Measurements from ENCODE around the gene BATF.
A peak's percentile ranks its signal among the peaks of the same experiment; 100 is the strongest.

Gene BATF

DNA sequence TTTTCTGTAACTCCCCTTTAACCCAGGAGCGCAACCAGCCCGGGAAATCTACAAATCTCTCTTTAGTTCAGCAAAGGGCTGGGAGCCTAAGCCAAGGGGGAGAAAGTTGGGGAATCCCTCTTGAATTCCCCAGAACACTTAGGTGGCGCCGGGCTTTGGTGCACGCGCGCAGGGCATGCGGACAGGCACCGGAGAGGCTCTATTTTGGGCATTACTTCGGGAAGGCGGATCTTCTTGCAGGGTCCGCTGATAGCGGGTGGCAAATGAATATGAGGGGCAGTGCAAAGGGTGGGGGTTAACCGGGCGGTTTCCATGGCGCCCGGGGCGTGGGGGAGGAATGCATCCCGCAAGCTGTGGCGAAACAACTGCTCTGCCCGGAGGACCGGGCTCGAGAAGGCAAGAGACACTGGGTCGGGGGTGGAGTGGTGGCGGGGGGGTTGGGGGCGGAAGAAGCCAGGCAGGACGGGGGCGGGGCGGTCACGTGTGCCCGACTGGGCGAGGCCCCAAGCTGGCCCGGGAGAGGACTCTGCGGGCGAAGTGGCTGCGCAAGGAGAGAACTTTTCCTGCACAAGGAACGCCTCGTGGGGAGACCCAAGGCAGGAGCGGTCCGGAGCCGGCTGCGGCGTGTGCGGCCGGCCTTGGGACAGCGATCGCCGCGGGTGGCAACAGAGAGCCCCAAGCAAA is 56.0 kb downstream of the BATF start, which contains the start of gene FLVCR2:
TSS of gene FLVCR2 (plus strand) at position 519 of the 684 bp plus-strand sequence. CDS start 353 bp downstream, outside the sequence.
- DNase-seq (ENCODE audit: low spot score), result peak; percentile 79
- CTCF ChIA-PET, result interaction anchor here (0.6 to 8.9 kb wide), 17 partner anchors 9 to 420 kb away, joined by 3 to 162 read pairs (median 4); partner anchors contain the start of genes ERG28, TGFB3 and TTLL5
- POLR2A ChIA-PET (ENCODE audit: low non-redundant PET), result no interaction called here
- TF ChIP-seq, protein P1, sequence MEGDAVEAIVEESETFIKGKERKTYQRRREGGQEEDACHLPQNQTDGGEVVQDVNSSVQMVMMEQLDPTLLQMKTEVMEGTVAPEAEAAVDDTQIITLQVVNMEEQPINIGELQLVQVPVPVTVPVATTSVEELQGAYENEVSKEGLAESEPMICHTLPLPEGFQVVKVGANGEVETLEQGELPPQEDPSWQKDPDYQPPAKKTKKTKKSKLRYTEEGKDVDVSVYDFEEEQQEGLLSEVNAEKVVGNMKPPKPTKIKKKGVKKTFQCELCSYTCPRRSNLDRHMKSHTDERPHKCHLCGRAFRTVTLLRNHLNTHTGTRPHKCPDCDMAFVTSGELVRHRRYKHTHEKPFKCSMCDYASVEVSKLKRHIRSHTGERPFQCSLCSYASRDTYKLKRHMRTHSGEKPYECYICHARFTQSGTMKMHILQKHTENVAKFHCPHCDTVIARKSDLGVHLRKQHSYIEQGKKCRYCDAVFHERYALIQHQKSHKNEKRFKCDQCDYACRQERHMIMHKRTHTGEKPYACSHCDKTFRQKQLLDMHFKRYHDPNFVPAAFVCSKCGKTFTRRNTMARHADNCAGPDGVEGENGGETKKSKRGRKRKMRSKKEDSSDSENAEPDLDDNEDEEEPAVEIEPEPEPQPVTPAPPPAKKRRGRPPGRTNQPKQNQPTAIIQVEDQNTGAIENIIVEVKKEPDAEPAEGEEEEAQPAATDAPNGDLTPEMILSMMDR (conservative IDR thresholded peaks at IDR 0.05; ENCODE audit: low read depth), result no peak
- H3K27ac ChIP-seq, result peak within 1 kb of the TSS; percentile 85

DNA sequence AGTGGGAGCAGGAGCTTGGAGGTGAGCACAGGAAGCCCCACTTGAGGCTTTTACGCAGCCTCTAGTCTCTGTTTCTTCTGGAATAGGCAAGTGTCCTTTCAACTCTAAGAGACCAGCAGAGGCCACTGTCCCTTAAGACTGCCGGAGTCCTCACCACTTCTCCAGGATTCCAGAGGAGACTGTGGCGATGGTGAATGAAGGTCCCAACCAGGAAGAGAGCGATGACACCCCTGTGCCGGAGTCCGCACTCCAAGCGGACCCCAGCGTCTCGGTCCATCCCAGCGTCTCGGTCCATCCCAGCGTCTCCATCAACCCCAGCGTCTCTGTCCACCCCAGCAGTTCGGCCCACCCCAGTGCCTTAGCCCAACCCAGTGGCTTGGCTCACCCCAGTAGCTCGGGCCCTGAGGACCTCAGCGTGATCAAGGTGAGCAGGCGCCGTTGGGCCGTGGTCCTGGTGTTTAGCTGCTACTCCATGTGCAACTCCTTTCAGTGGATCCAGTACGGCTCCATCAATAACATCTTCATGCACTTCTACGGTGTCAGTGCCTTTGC is 56.6 kb downstream of the BATF start:
- peak overlapping the region; percentile 85 for H3K27ac ChIP-seq
- DNase-seq (ENCODE audit: low spot score), result no peak
- ChIA-PET POLR2A (ENCODE audit: low non-redundant PET) (no interaction called here), CTCF (interaction anchor here (0.6 to 8.9 kb wide), 6 partner anchors 9 to 419 kb away, joined by 3 to 162 read pairs (median 4); no protein-coding TSS in a partner anchor)
- TF ChIP-seq, protein P1 (conservative IDR thresholded peaks at IDR 0.05; ENCODE audit: low read depth), result no peak

DNA sequence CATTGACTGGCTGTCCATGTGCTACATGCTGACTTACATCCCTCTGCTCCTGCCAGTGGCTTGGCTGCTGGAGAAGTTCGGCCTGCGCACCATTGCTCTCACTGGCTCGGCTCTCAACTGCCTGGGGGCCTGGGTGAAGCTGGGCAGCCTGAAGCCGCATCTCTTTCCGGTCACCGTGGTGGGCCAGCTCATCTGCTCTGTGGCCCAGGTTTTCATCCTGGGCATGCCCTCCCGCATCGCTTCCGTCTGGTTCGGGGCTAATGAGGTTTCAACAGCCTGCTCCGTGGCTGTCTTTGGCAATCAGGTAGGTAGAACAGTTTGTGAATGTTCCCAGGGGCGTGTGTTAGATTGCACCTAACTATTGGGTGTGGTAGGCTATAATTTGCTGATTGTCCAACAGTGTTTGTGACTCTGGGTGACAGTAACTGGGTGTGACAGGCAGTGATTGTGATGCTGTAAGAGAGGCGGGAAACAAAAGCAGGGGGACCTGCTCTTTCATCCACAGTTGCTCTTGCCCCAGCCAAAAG is 57.1 kb downstream of the BATF start:
- H3K27ac ChIP-seq, result peak overlapping the region; percentile 85; the same call in 1 of the 2 replicates
- DNase-seq (ENCODE audit: low spot score), result no peak
- CTCF ChIA-PET, result interaction anchor here (0.7 to 8.9 kb wide), 2 partner anchors 72 to 641 kb away, joined by 3 to 162 read pairs; no protein-coding TSS in a partner anchor
- TF ChIP-seq, protein P1 (conservative IDR thresholded peaks at IDR 0.05; ENCODE audit: low read depth), result no peak
- POLR2A ChIA-PET (ENCODE audit: low non-redundant PET), result no interaction called here

DNA sequence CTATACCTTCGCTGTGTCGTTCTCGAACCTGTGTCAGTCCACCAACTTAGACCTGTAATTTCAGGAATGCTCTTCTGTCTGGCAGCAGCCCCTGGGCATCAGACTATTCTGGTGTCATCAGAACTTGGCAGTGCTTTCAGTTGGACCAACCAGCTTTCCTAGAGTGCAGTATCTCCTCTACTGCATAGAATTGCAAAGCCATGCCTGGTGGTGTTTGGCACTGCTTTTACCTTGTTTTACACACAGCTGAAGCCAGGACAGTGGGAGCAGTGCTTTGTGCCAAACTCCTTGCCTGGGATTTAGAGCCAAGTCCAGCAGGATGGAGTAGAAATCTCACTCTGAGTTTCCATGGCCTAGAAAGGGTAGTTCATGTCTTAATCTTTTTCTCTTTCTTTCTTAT is 57.6 kb downstream of the BATF start:
- POLR2A ChIA-PET (ENCODE audit: low non-redundant PET), result no interaction called here
- no peak for DNase-seq (ENCODE audit: low spot score)
- no peak overlapping the region for H3K27ac ChIP-seq
- TF ChIP-seq, protein P1 (conservative IDR thresholded peaks at IDR 0.05; ENCODE audit: low read depth), result no peak
- CTCF ChIA-PET, result interaction anchor here (0.5 to 8.9 kb wide), 4 partner anchors 72 to 642 kb away, joined by 3 to 162 read pairs (median 4); partner anchors contain the start of gene TTLL5

DNA sequence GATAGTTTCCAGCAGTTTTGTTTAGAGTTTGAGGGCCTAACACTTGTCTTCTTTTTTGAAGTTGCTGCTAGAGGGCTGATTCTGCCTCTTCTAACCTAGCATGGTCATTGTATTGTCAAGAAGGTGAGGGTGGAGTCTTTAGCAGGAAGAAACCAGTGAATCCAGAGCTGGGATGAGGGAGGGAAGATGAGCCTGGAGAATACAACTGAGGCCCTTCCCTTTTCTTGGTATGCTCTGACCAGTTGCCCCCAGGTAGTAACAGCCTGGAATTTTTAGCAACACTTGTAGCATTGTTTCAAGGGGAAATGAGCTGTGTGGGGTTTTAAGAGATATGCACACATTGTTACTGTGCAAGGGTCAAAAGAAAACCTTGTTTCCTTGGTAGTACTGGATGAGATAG is 65.1 kb downstream of the BATF start:
- no peak overlapping the region for H3K27ac ChIP-seq
- TF ChIP-seq, protein P1 (conservative IDR thresholded peaks at IDR 0.05; ENCODE audit: low read depth), result no peak
- ChIA-PET POLR2A (ENCODE audit: low non-redundant PET) (no interaction called here), CTCF (interaction anchor here (0.6 to 1.5 kb wide), 3 partner anchors 9 to 914 kb away, joined by 3 to 4 read pairs (median 3); partner anchors contain the start of gene FLVCR2)
- no peak for DNase-seq (ENCODE audit: low spot score)

DNA sequence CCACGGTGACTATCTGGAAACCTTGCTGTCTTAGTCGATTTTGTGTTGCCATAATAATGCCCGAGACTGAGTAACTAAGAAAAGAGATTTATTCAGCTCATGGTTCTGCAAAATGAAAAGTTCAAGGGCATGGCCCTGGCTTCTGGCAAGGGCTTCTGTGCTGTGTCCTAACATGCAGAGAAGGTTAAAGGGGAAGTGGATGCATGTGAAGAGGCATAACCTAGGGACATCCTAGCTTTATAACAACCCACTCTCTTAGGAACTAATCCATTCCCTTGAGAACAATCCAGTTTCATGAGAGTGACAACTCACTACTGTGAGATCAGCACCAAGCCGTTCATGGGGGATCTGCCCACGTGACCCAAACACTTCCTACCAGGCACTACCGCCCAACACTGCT is 67.7 kb downstream of the BATF start:
- H3K27ac ChIP-seq, result no peak overlapping the region
- TF ChIP-seq, protein P1 (conservative IDR thresholded peaks at IDR 0.05; ENCODE audit: low read depth), result no peak
- ChIA-PET POLR2A (ENCODE audit: low non-redundant PET) (no interaction called here), CTCF (interaction anchor here (0.6 kb wide), 1 partner anchor 342 kb away, joined by 3 read pairs; no protein-coding TSS in a partner anchor)
- no peak for DNase-seq (ENCODE audit: low spot score)
